ENCODE results near the gene GRIK1.

DNA sequence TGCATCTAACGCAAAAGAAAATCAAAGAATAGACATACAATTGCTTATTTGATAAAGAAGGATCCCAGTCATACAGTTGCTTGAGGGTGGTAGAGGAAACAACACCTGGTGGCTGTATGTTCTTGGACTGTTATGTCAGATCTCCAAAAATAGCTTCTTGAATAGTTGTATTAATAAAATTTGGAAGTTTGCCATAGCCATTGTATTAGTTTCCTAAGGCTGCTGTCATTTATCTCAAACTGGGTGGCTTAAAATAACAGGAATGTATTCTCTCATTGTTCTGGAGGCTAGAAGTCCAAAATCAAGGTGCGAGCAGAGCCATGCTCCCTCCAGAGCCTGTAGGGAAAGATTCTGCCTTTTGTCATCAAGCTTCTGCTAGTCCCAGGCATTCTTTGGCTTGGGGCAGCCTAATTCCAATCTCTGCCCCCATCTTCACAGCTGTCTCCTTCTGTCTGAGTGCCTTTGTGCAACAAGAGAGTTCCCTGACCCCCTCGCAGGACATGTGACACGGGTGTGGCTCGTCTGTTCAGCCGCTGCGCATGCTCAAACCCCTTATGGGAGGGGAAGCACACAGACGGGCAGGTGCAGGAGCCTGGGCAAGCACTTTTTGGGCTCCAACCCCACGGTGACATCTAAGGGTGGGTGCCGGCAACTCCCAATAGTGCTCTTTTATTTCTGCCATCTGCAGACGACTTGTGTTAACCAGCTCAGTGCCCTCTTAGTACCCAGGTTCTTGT, 21.7 kb upstream of the GRIK1 start:
- no peak for TF ChIP-seq CTCF (IDR thresholded peaks at IDR 0.05)
- no peak for TF ChIP-seq POLR2AphosphoS5 (IDR thresholded peaks at IDR 0.05; ENCODE audit: insufficient read depth in 1 of 2, low read depth in 1 of 2)
- TF ChIP-seq POLR2A (IDR thresholded peaks at IDR 0.05): no peak

Data from vagina (tissue), 2 donors.